Skeletal muscle tissue (tissue), 4 donors: ENCODE results near the gene SYDE2. TPM values are rescaled to one million over a fixed set of nuclear protein-coding genes. Genes with fewer than 3 reads are reported as not detected.

ENCODE experiments used
- H3K27ac ChIP-seq: one replicate; pipeline ENCODE4 v1.7.0; 2013; ENCODE audit warnings: mild to moderate bottlenecking, low read depth, low read length, inconsistent platforms
- H3K27me3 ChIP-seq, 3 donors: one replicate each; pipeline ENCODE4 v1.7.0; 2013; ENCODE audit warnings: low read length in 3 of 3; ENCODE audit not compliant: control insufficient read depth in 3 of 3, insufficient read depth in 3 of 3
- H3K36me3 ChIP-seq, 3 donors: one replicate each; pipeline ENCODE4 v1.7.0; 2013; ENCODE audit warnings: low read length in 3 of 3; ENCODE audit not compliant: control insufficient read depth in 3 of 3, insufficient read depth in 3 of 3
- H3K4me1 ChIP-seq, 3 donors: one replicate each; pipeline ENCODE4 v1.7.0; 2013; ENCODE audit warnings: low read length in 3 of 3, mild to moderate bottlenecking in 3 of 3; ENCODE audit not compliant: control insufficient read depth in 3 of 3, insufficient read depth in 3 of 3
- H3K4me3 ChIP-seq, 3 donors: one replicate each; pipeline ENCODE4 v1.7.0; 2013; ENCODE audit warnings: low read length in 3 of 3
- H3K9ac ChIP-seq, 3 donors: one replicate each; pipeline ENCODE4 v1.7.0; 2013; ENCODE audit warnings: low read length in 3 of 3, mild to moderate bottlenecking in 3 of 3, moderate library complexity in 2 of 3, low read depth in 1 of 3
- H3K9me3 ChIP-seq, 3 donors: one replicate each; pipeline ENCODE4 v1.7.0; 2013; ENCODE audit warnings: low read length in 3 of 3; ENCODE audit not compliant: control insufficient read depth in 3 of 3
- total RNA-seq: library from RNA; depleted of rRNA; stranded (reverse); fragments of >200 nt; gene quantifications from one replicate; pipeline ENCODE4 v1.2.3, GENCODE V29; 2014
- donor health status: Osteomylitis.

The SYDE2 gene
- total RNA-seq, 1 donor from 2014 or later, result 5.2 TPM

- no peak overlapping the region for H3K4me3 ChIP-seq
- H3K27ac ChIP-seq, result no peak overlapping the region
- no peaks in the 10 kb centered on the region for H3K9me3 ChIP-seq
- H3K27me3 ChIP-seq, result no peaks in the 10 kb centered on the region
- no peak overlapping the region for H3K9ac ChIP-seq
- no peaks in the 10 kb centered on the region for H3K36me3 ChIP-seq
- no peaks in the 10 kb centered on the region for H3K4me1 ChIP-seq
Observed at GRCh38 chr1:85216697-85217096, 15.9 kb upstream of the SYDE2 start.

- H3K4me1 ChIP-seq, result no peaks in the 10 kb centered on the region
- H3K9me3 ChIP-seq, result no peaks in the 10 kb centered on the region
- H3K4me3 ChIP-seq, result no peak overlapping the region
- no peaks in the 10 kb centered on the region for H3K27me3 ChIP-seq
- no peak overlapping the region for H3K9ac ChIP-seq
- H3K27ac ChIP-seq, result no peak overlapping the region
- H3K36me3 ChIP-seq, result no peaks in the 10 kb centered on the region
Observed at GRCh38 chr1:85214654-85215053, 13.8 kb upstream of the SYDE2 start.

GRCh38 chr1:85208488-85208887 lies 7.7 kb upstream of the SYDE2 start:
- Histone ChIP-seq H3K4me1 (no peaks in the 10 kb centered on the region), H3K27me3 (peaks cover 3 to 9% (median 3%) of the 10 kb centered on the region in 3 donors), H3K36me3 (no peaks in the 10 kb centered on the region), H3K9me3 (no peaks in the 10 kb centered on the region), H3K27ac (no peak overlapping the region), H3K9ac (no peak overlapping the region), H3K4me3 (no peak overlapping the region)

GRCh38 chr1:85203573-85204171 lies 2.9 kb upstream of the SYDE2 start:
- Histone ChIP-seq H3K36me3 (no peaks in the 10 kb centered on the region), H3K27ac (no peak overlapping the region), H3K9me3 (no peaks in the 10 kb centered on the region), H3K4me1 (peaks cover 4 to 11% (median 5%) of the 10 kb centered on the region in 3 donors), H3K27me3 (peaks cover 0 to 15% (median 3%) of the 10 kb centered on the region in 3 donors), H3K4me3 (no peak overlapping the region), H3K9ac (no peak overlapping the region)

GRCh38 chr1:85202864-85203255 lies 2.0 kb upstream of the SYDE2 start:
- H3K9ac ChIP-seq, result no peak overlapping the region
- H3K9me3 ChIP-seq, result no peaks in the 10 kb centered on the region
- H3K4me3 ChIP-seq, result no peak overlapping the region
- H3K27ac ChIP-seq, result no peak overlapping the region
- H3K36me3 ChIP-seq, result no peaks in the 10 kb centered on the region
- H3K27me3 ChIP-seq, result peaks cover 0 to 9% (median 0%) of the 10 kb centered on the region in 3 donors
- peaks cover 4 to 11% (median 5%) of the 10 kb centered on the region in 3 donors for H3K4me1 ChIP-seq

- peaks cover 4 to 11% (median 5%) of the 10 kb centered on the region in 3 donors for H3K4me1 ChIP-seq
- H3K27ac ChIP-seq, result peak overlapping the region; percentile 89
- no peaks in the 10 kb centered on the region for H3K36me3 ChIP-seq
- peak overlapping the region; percentile 84 to 87 (median 87) for H3K4me3 ChIP-seq
- H3K27me3 ChIP-seq, result peaks cover 0 to 9% (median 0%) of the 10 kb centered on the region in 3 donors
- peak overlapping the region; percentile 84 to 87 (median 87) for H3K9ac ChIP-seq
- no peaks in the 10 kb centered on the region for H3K9me3 ChIP-seq
Observed at GRCh38 chr1:85202092-85202863, 1.5 kb upstream of the SYDE2 start.

- peaks cover 4 to 11% (median 5%) of the 10 kb centered on the region in 3 donors for H3K4me1 ChIP-seq
- peaks cover 0 to 9% (median 0%) of the 10 kb centered on the region in 3 donors for H3K27me3 ChIP-seq
Observed at GRCh38 chr1:85201340-85202091, 700 bp upstream of the SYDE2 start.

GRCh38 chr1:85199667-85200462 lies 951 bp downstream of the SYDE2 start:
- H3K9ac ChIP-seq, result peak overlapping the region; percentile 84 to 87 (median 87)
- no peaks in the 10 kb centered on the region for H3K9me3 ChIP-seq
- H3K4me1 ChIP-seq, result peaks cover 4 to 13% (median 8%) of the 10 kb centered on the region in 3 donors
- no peaks in the 10 kb centered on the region for H3K36me3 ChIP-seq
- H3K27me3 ChIP-seq, result peaks cover 0 to 9% (median 0%) of the 10 kb centered on the region in 3 donors
- peak overlapping the region; percentile 20 for H3K27ac ChIP-seq
- peak overlapping the region; percentile 84 to 87 (median 87) for H3K4me3 ChIP-seq

More at GRCh38 chr1:85201340-85202091, 700 bp upstream of the SYDE2 start:
- Histone ChIP-seq H3K9me3 (no peaks in the 10 kb centered on the region), H3K36me3 (no peaks in the 10 kb centered on the region), H3K9ac (peak overlapping the region; percentile 84 to 87 (median 87)), H3K27ac (peak overlapping the region; percentile 89), H3K4me3 (peak overlapping the region; percentile 84 to 87 (median 87))

- Histone ChIP-seq H3K4me1 (peaks cover 4 to 13% (median 8%) of the 10 kb centered on the region in 3 donors), H3K9ac (peak overlapping the region in 1 of 3 donors; percentile 84), H3K27me3 (peaks cover 0 to 7% (median 0%) of the 10 kb centered on the region in 3 donors), H3K9me3 (no peaks in the 10 kb centered on the region), H3K4me3 (no peak overlapping the region), H3K27ac (no peak overlapping the region), H3K36me3 (no peaks in the 10 kb centered on the region)
Observed at GRCh38 chr1:85198864-85199263, 2.0 kb downstream of the SYDE2 start.
